Fibroblast of lung (primary cell): Measurements from ENCODE around the gene CENPP.

Experiments used
- EZH2 ChIP-seq: IDR thresholded peaks from 2 replicates; pipeline ENCODE4 v1.5.1; 2012; ENCODE audit warnings: low read length, control low read depth, mild to moderate bottlenecking; ENCODE audit errors: missing control alignments
- TF ChIP-seq, protein P1 (sequence below), 2 donors: IDR thresholded peaks in 1 of 2; conservative IDR thresholded peaks in 1 of 2; 1 replicate in 1 of 2; 2 replicates in 1 of 2; pipeline ENCODE4 v1.5.1; 2011 to 2012; ENCODE audit warnings: low read length in 2 of 2, control low read depth in 1 of 2, inconsistent platforms in 1 of 2, low read depth in 1 of 2, mild to moderate bottlenecking in 1 of 2

DNA sequence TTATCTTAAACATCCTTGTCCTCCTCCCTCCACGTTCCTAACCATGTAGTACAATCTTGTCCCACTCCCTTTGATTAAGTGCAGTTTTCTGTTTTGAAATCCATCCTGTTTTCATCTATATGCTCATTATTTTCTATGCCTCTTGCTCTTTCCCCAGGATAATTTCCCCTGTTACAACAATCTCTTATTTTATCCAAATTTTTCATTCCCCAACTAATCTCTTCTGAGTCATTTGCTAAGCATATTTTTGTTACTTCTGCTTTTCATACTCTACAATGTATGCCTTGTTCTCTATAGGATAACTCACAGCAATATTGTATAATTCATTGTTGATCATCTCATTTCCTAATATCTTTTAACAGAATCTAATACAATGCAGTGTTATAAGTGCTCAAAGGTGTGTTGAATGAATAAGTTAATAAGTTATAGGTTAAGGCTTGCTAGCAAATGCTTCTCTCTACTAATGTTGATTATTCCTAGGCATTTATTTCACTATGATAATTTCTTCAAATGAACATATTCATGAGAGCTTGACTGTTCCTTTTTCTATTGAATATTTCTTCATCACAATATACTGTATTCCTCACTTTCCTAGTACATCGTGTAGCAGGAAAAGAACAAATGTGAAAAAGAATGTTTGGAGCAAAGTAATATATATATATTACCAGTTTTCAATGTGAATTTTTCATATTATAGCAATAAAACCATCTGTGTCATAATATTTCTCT is 97.0 kb downstream of the CENPP start:
- TF ChIP-seq, protein P1, sequence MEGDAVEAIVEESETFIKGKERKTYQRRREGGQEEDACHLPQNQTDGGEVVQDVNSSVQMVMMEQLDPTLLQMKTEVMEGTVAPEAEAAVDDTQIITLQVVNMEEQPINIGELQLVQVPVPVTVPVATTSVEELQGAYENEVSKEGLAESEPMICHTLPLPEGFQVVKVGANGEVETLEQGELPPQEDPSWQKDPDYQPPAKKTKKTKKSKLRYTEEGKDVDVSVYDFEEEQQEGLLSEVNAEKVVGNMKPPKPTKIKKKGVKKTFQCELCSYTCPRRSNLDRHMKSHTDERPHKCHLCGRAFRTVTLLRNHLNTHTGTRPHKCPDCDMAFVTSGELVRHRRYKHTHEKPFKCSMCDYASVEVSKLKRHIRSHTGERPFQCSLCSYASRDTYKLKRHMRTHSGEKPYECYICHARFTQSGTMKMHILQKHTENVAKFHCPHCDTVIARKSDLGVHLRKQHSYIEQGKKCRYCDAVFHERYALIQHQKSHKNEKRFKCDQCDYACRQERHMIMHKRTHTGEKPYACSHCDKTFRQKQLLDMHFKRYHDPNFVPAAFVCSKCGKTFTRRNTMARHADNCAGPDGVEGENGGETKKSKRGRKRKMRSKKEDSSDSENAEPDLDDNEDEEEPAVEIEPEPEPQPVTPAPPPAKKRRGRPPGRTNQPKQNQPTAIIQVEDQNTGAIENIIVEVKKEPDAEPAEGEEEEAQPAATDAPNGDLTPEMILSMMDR (conservative IDR thresholded peaks at IDR 0.05 in 1 of 2, IDR thresholded peaks at IDR 0.05 in 1 of 2; ENCODE audit: low read depth in 1 of 2, low read length in 2 of 2): no peak
- no peak for TF ChIP-seq EZH2
